HEK293 (cell line): ENCODE data around the gene FOXP4.

Source experiments
- PRDM2 ChIP-seq: fragments of 450-650 bp; formaldehyde crosslinking; IDR thresholded peaks from 2 replicates; pipeline ENCODE4 v1.5.1; 2016; ENCODE audit warnings: missing biosample characterization, missing genetic modification characterization, borderline replicate concordance
- REST ChIP-seq: fragments of 450-650 bp; formaldehyde crosslinking; IDR thresholded peaks from 2 replicates; pipeline ENCODE4 v1.5.1; 2016; ENCODE audit warnings: missing biosample characterization, missing genetic modification characterization
- SCRT2 ChIP-seq: fragments of 450-650 bp; formaldehyde crosslinking; IDR thresholded peaks from 2 replicates; pipeline ENCODE4 v1.5.1; 2016; ENCODE audit warnings: missing biosample characterization, missing genetic modification characterization
- SETDB1 ChIP-seq: IDR thresholded peaks from one replicate; pipeline ENCODE4 v1.6.1; 2017; ENCODE audit warnings: mild to moderate bottlenecking, low read length, moderate library complexity, mixed read lengths; ENCODE audit not compliant: insufficient read length
- TRIM28 ChIP-seq: IDR thresholded peaks from 2 replicates; pipeline ENCODE4 v1.6.1; 2011; ENCODE audit warnings: low read length, control low read depth, borderline replicate concordance
- YY1 ChIP-seq: fragments of 450-650 bp; formaldehyde crosslinking; IDR thresholded peaks from 2 replicates; pipeline ENCODE4 v1.5.1; 2018; ENCODE audit warnings: missing biosample characterization, missing genetic modification characterization
- ZFP69B ChIP-seq: fragments of 450-650 bp; formaldehyde crosslinking; IDR thresholded peaks from 2 replicates; pipeline ENCODE4 v1.5.1; 2016; ENCODE audit warnings: missing biosample characterization, missing genetic modification characterization
- ZNF10 ChIP-seq: fragments of 450-650 bp; formaldehyde crosslinking; IDR thresholded peaks from 2 replicates; pipeline ENCODE4 v1.5.1; 2017; ENCODE audit warnings: missing biosample characterization, missing genetic modification characterization
- ZNF146 ChIP-seq: fragments of 450-650 bp; formaldehyde crosslinking; IDR thresholded peaks from 2 replicates; pipeline ENCODE4 v1.5.1; 2016; ENCODE audit warnings: missing biosample characterization, missing genetic modification characterization
- ZNF221 ChIP-seq: fragments of 450-650 bp; formaldehyde crosslinking; IDR thresholded peaks from 2 replicates; pipeline ENCODE4 v1.5.1; 2017; ENCODE audit warnings: missing biosample characterization, missing genetic modification characterization, borderline replicate concordance
- ZNF280C ChIP-seq: fragments of 450-650 bp; formaldehyde crosslinking; IDR thresholded peaks from 2 replicates; pipeline ENCODE4 v1.5.1; 2016; ENCODE audit warnings: missing biosample characterization, missing genetic modification characterization
- ZNF362 ChIP-seq: fragments of 450-650 bp; formaldehyde crosslinking; IDR thresholded peaks from 2 replicates; pipeline ENCODE4 v1.5.1; 2016; ENCODE audit warnings: missing biosample characterization, missing genetic modification characterization
- ZNF449 ChIP-seq: fragments of 450-650 bp; formaldehyde crosslinking; IDR thresholded peaks from 2 replicates; pipeline ENCODE4 v1.5.1; 2017; ENCODE audit warnings: missing biosample characterization, mild to moderate bottlenecking, missing genetic modification characterization, moderate library complexity
- ZNF518A ChIP-seq: fragments of 450-650 bp; formaldehyde crosslinking; conservative IDR thresholded peaks from 2 replicates; pipeline ENCODE4 v1.5.1; 2016; ENCODE audit warnings: low read depth, missing biosample characterization, missing genetic modification characterization
- ZNF561 ChIP-seq: fragments of 450-650 bp; IDR thresholded peaks from 2 replicates; pipeline ENCODE4 v1.5.1; 2018; ENCODE audit warnings: missing biosample characterization, missing genetic modification characterization, borderline replicate concordance
- ZNF624 ChIP-seq: fragments of 450-650 bp; formaldehyde crosslinking; IDR thresholded peaks from 2 replicates; pipeline ENCODE4 v1.5.1; 2017; ENCODE audit warnings: missing biosample characterization, missing genetic modification characterization
- ZNF629 ChIP-seq: fragments of 450-650 bp; formaldehyde crosslinking; IDR thresholded peaks from 2 replicates; pipeline ENCODE4 v1.5.1; 2017; ENCODE audit warnings: missing biosample characterization, missing genetic modification characterization
- ZNF660 ChIP-seq: fragments of 450-650 bp; IDR thresholded peaks from 2 replicates; pipeline ENCODE4 v1.5.1; 2018; ENCODE audit warnings: missing biosample characterization, mild to moderate bottlenecking, missing genetic modification characterization

FOXP4 gene

GRCh38 chr6:41578217-41579087 lies 32.3 kb downstream of the FOXP4 start (continued):
- TF ChIP-seq PRDM2 (tag by site-specific recombination), result no peak
- no peak for TF ChIP-seq SETDB1
- TF ChIP-seq REST (tag by site-specific recombination), result no peak
- TF ChIP-seq SCRT2 (tag by site-specific recombination), result no peak
- TF ChIP-seq ZNF624 (tag by site-specific recombination), result no peak
- no peak for TF ChIP-seq ZNF660
- no peak for TF ChIP-seq TRIM28
- TF ChIP-seq ZNF629 (tag by site-specific recombination), result peak; percentile 74
- no peak for TF ChIP-seq ZNF362 (tag by site-specific recombination)
- no peak for TF ChIP-seq ZFP69B (tag by site-specific recombination)
- no peak for TF ChIP-seq ZNF146 (tag by site-specific recombination)
- no peak for TF ChIP-seq ZNF280C (tag by site-specific recombination)
- no peak for TF ChIP-seq ZNF518A (tag by site-specific recombination)
- 0 out of 2 replicates have a peak, but pooled peaks have one; percentile 8 for TF ChIP-seq ZNF449 (tag by site-specific recombination)
- TF ChIP-seq ZNF221 (tag by site-specific recombination), result no peak
- no peak for TF ChIP-seq YY1 (tag by site-specific recombination)
- TF ChIP-seq ZNF561, result no peak
- no peak for TF ChIP-seq ZNF10
